ENCODE measurements around the gene STEAP3. TPM values are rescaled to one million over a fixed set of nuclear protein-coding genes. Genes with fewer than 3 reads are reported as not detected.

STEAP3 gene
- total and polyA plus RNA-seq, 2 donors (not counting 3 experiments of a cell fraction or from before 2014, with no cell fraction given), result 8.6 to 17.4 TPM

GRCh38 chr2:119248751-119249150, 25.1 kb downstream of the STEAP3 start:
- Histone ChIP-seq H3K9me3 (replicated peaks; ENCODE audit: control insufficient read depth, insufficient read depth, low read length) (no peaks in the 10 kb centered on the region), H4K20me1 (replicated peaks; ENCODE audit: control insufficient read depth, extremely low read depth, insufficient read depth, low read length) (no peaks in the 10 kb centered on the region), H3K4me1 (ENCODE audit: control insufficient read depth, extremely low read depth, insufficient read depth, low read length) (peaks cover 18% of the 10 kb centered on the region), H3K79me2 (ENCODE audit: control insufficient read depth, insufficient read depth, low read length) (peaks cover under 1% of the 10 kb centered on the region), H3K27ac (ENCODE audit: insufficient read depth, low read depth, low read length) (no peak overlapping the region), H3K36me3 (ENCODE audit: control insufficient read depth in 2 of 2, extremely low read depth in 1 of 2, insufficient read depth in 2 of 2, low read length in 2 of 2) (no peaks in the 10 kb centered on the region), H3K9me1 (replicated peaks; ENCODE audit: control insufficient read depth, extremely low read depth, insufficient read depth, low read length) (no peaks in the 10 kb centered on the region), H3K4me3 (replicated peaks in 1 of 3; ENCODE audit: insufficient read depth in 1 of 3, low read depth in 1 of 3, low read length in 3 of 3) (no peak overlapping the region), H2AFZ (ENCODE audit: low read depth, low read length) (no peak overlapping the region), H3K4me2 (ENCODE audit: insufficient read depth, low read length) (no peak overlapping the region), H3K9ac (replicated peaks; ENCODE audit: extremely low read depth, insufficient read depth, low read length) (no peak overlapping the region), H3K27me3 (ENCODE audit: control insufficient read depth in 2 of 2, insufficient read depth in 2 of 2, low read length in 2 of 2) (no peaks in the 10 kb centered on the region)
- intact Hi-C loops (cut with micrococcal nuclease), result no loop called here
- DNase-seq (ENCODE audit: low read depth, low spot score) (no peak), FAIRE-seq (no peak)
- ChIA-PET CTCF (interaction anchor here (1.4 kb wide), 1 partner anchor 22 kb away, joined by 3 read pairs; no protein-coding TSS in a partner anchor), POLR2A (no interaction called here)
- TF ChIP-seq EZH2 (IDR thresholded peaks at IDR 0.05; ENCODE audit: borderline replicate concordance, low read depth, low read length, severe bottlenecking), result no peak
- TF ChIP-seq POLR2AphosphoS5 (IDR thresholded peaks at IDR 0.05; ENCODE audit: insufficient read depth, low read depth, low read length), result no peak
- TF ChIP-seq CTCF (IDR thresholded peaks at IDR 0.05; ENCODE audit: extremely low read depth in 1 of 2, insufficient read depth in 1 of 2, low read depth in 1 of 2, low read length in 2 of 2), result no peak
- no peak for TF ChIP-seq FOS (IDR thresholded peaks at IDR 0.05; ENCODE audit: borderline replicate concordance, insufficient read depth, low read length)
- TF ChIP-seq MYC (IDR thresholded peaks at IDR 0.05; ENCODE audit: low read depth, low read length), result no peak
- TF ChIP-seq JUN (IDR thresholded peaks at IDR 0.05; ENCODE audit: borderline replicate concordance, insufficient read depth, insufficient read length, low read depth), result no peak
- no peak for TF ChIP-seq POLR2A (IDR thresholded peaks at IDR 0.05; ENCODE audit: low read depth, low read length)
- TF ChIP-seq GATA2 (IDR thresholded peaks at IDR 0.05; ENCODE audit: insufficient read depth, insufficient read length, low read depth, low read length), result no peak
- TF ChIP-seq MAX (IDR thresholded peaks at IDR 0.05; ENCODE audit: insufficient read depth, insufficient read length), result no peak
- BruUV-seq (replicated peaks), result no TSS peak
- dilution Hi-C loops (cut with MboI; ENCODE audit: extremely low pct_ligation_motif_present, low sequenced_read_pairs), result no loop called here
